ENCODE results near the gene GRIK5. TPM values are rescaled to one million over a fixed set of nuclear protein-coding genes. Genes with fewer than 3 reads are reported as not detected.

Gene GRIK5, protein sequence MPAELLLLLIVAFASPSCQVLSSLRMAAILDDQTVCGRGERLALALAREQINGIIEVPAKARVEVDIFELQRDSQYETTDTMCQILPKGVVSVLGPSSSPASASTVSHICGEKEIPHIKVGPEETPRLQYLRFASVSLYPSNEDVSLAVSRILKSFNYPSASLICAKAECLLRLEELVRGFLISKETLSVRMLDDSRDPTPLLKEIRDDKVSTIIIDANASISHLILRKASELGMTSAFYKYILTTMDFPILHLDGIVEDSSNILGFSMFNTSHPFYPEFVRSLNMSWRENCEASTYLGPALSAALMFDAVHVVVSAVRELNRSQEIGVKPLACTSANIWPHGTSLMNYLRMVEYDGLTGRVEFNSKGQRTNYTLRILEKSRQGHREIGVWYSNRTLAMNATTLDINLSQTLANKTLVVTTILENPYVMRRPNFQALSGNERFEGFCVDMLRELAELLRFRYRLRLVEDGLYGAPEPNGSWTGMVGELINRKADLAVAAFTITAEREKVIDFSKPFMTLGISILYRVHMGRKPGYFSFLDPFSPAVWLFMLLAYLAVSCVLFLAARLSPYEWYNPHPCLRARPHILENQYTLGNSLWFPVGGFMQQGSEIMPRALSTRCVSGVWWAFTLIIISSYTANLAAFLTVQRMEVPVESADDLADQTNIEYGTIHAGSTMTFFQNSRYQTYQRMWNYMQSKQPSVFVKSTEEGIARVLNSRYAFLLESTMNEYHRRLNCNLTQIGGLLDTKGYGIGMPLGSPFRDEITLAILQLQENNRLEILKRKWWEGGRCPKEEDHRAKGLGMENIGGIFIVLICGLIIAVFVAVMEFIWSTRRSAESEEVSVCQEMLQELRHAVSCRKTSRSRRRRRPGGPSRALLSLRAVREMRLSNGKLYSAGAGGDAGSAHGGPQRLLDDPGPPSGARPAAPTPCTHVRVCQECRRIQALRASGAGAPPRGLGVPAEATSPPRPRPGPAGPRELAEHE
- total RNA-seq (10 to 100 TPM; 13.1 to 21.6 TPM), polyA plus RNA-seq (ENCODE audit: insufficient read length in 2 of 2) (10 to 100 TPM; 74.8 to 83.2 TPM)
- long read RNA-seq, donor 1, partial matches to known transcripts = 9 of 12 reads
- long read RNA-seq, donor 1, other reads (novel, unspliced or antisense) = 0 of 12 reads
- long read RNA-seq, donor 2, partial matches to known transcripts = 6 of 8 reads
- long read RNA-seq, donor 2, other reads (novel, unspliced or antisense) = 0 of 8 reads
- long read RNA-seq, donor 3, partial matches to known transcripts = 0 of 3 reads
- long read RNA-seq, donor 3, other reads (novel, unspliced or antisense) = 0 of 3 reads
- long read RNA-seq, donor 4 = 0 reads

DNA sequence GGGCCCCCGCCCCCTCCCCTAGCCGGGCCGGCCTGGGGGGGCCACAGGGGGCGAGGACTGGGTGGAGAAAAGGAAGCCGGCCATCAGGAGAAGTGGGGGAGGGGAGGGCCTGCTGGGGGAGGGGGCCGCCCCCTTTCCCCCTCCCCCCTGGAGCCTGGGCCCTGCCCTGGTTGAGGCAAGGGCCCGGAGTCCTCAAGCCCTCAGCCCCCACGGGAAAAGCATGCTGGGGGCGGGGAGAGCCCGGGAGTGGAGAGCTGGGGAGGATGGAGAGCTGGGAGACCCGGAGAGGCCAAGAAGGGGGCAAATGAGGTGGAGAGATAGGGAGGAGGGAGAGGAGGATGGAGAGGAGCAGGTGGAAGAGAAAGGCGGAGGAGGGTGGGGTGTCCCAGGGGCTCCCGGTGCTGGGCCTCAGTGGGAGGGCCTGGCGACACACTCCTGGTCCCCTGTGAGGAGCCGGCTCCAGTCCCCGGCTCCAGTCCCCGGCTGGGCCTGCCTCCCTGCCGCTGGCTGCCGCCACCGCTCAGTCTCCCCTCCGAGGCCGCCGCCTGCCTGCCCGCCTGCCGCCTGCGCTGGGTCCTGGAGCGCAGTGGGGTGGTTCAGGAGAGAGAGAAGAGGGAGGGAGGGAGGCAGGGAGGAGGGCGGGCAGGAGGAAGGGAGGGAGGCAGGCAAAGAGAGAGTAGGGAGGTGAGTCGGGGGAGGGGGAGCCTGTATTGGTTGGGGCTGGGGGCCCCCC is at the start of gene GRIK5:
Gene GRIK5, minus strand, starts transcription at position 588 of the 733 bp plus-strand sequence. CDS start 4,436 bp downstream, outside the sequence.
- H3K27me3 ChIP-seq (ENCODE audit: control insufficient read depth, insufficient read depth, low read length) = no peaks in the 10 kb centered on the region
- H3K27ac ChIP-seq (ENCODE audit: low read depth, low read length) = peak within 1 kb of the TSS; percentile 67
- H3K4me3 ChIP-seq (ENCODE audit: low read depth, low read length) = peak within 1 kb of the TSS; percentile 56
- DNase-seq (ENCODE audit: low read depth in 4 of 6, low spot score in 6 of 6) = peak in 4 of 6 donors; percentile 41 to 94 (median 68)
- H3K4me1 ChIP-seq (ENCODE audit: control insufficient read depth, insufficient read depth, low read length) = peaks cover 58% of the 10 kb centered on the region
- H3K36me3 ChIP-seq (ENCODE audit: control insufficient read depth, insufficient read depth, low read length) = peaks cover 25% of the 10 kb centered on the region
- H3K9me3 ChIP-seq (ENCODE audit: control insufficient read depth, insufficient read depth, low read length) = no peaks in the 10 kb centered on the region
- under 1% methylated on average over 22 of the region's 29 CpGs for WGBS (ENCODE audit: insufficient coverage)

DNA sequence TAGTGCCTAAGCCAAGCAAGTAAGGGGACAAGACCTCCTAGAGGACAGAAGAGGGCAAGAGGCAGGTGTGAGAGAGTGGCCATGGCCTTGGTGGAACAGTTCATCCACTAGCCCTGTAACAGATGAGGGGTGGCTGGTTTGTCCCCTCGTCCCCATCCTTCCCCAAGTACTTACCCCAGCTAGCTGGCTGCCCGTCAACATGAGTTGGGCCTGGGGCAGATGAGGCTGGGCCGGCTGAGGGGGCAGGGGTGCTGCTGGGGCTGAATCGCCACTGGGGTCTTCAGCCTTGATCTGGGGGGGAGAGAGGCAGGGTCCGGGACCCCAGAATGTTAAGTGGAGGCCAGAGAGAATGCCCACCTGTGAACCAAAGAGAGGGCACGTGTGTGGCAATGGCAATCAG is 47.1 kb upstream of the GRIK5 start:
- no peaks in the 10 kb centered on the region for H3K9me3 ChIP-seq (ENCODE audit: control insufficient read depth, insufficient read depth, low read length)
- H3K4me1 ChIP-seq (ENCODE audit: control insufficient read depth, insufficient read depth, low read length) = peaks cover 23% of the 10 kb centered on the region
- H3K4me3 ChIP-seq (ENCODE audit: low read depth, low read length) = no peak overlapping the region
- WGBS (ENCODE audit: insufficient coverage) = 87% methylated on average over 5 of the region's 6 CpGs
- H3K27me3 ChIP-seq (ENCODE audit: control insufficient read depth, insufficient read depth, low read length) = no peaks in the 10 kb centered on the region
- DNase-seq (ENCODE audit: low read depth in 4 of 6, low spot score in 6 of 6) = no peak
- peaks cover 19% of the 10 kb centered on the region for H3K36me3 ChIP-seq (ENCODE audit: control insufficient read depth, insufficient read depth, low read length)
- H3K27ac ChIP-seq (ENCODE audit: low read depth, low read length) = no peak overlapping the region

DNA sequence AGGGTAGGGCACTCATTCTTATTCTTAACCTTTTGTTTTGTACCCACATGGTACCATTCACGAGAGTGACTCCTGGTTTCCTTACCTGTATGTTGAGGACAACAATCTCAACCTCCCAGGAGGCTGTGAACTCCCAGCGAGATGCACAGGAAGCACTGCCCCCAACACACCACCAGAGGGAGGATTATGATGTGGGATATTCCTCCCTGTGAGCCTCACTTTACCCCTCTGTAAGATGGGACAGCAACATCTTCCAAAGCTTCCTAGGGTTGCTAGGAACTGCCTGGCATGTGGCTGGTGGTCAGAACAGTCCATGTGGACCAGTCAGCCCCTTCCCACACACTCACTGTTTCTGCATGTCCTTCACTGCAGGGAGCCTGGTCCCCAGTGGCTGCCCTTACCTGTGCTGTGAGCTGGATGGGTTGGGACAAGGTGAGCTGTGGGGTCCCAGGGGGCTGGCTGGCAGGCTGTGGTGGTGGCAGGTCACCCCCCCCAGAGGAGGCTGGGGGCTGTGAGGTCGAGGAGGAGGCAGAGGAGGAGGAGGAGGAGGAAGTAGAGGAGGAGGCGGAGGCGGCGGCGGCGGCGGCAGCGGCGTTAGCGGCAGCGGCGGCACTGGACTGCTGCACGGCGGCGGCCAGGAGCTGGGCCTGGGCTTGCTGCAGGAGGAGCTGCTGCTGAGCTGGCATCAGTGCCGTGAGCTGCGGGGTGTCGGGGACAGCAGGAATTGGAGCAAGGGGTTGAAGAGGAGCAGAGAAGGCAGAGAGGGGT is 46.5 kb upstream of the GRIK5 start:
- Histone ChIP-seq H3K9me3 (ENCODE audit: control insufficient read depth, insufficient read depth, low read length) (no peaks in the 10 kb centered on the region), H3K27ac (ENCODE audit: low read depth, low read length) (no peak overlapping the region), H3K4me1 (ENCODE audit: control insufficient read depth, insufficient read depth, low read length) (peaks cover 19% of the 10 kb centered on the region), H3K4me3 (ENCODE audit: low read depth, low read length) (no peak overlapping the region), H3K27me3 (ENCODE audit: control insufficient read depth, insufficient read depth, low read length) (no peaks in the 10 kb centered on the region), H3K36me3 (ENCODE audit: control insufficient read depth, insufficient read depth, low read length) (peaks cover 17% of the 10 kb centered on the region)
- DNase-seq (ENCODE audit: low read depth in 4 of 6, low spot score in 6 of 6) = no peak
- 96% methylated on average over 17 of the region's 20 CpGs for WGBS (ENCODE audit: insufficient coverage)

DNA sequence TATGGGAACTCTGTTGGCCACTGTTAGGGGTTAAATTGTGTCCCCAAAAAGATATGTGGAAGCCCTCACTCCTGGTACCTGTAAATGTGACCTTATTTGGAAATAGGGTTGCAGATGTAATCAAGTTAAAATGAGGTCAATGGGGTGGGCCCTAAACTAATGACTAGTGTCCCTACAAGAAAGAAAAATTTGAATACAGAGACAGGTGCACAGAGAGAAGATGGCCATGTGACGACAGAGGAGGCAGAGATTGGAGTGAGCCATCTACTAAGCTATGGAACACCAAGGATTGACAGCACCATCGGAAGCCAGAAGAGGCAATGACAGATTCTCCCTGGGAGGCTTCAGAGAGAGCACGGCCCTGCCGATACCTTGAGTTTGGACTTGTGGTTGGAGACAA is 45.7 kb upstream of the GRIK5 start:
- 88% methylated on average over 4 of the region's 4 CpGs for WGBS (ENCODE audit: insufficient coverage)
- Histone ChIP-seq H3K27me3 (ENCODE audit: control insufficient read depth, insufficient read depth, low read length) (no peaks in the 10 kb centered on the region), H3K4me3 (ENCODE audit: low read depth, low read length) (no peak overlapping the region), H3K9me3 (ENCODE audit: control insufficient read depth, insufficient read depth, low read length) (no peaks in the 10 kb centered on the region), H3K36me3 (ENCODE audit: control insufficient read depth, insufficient read depth, low read length) (peaks cover 17% of the 10 kb centered on the region), H3K4me1 (ENCODE audit: control insufficient read depth, insufficient read depth, low read length) (peaks cover 12% of the 10 kb centered on the region), H3K27ac (ENCODE audit: low read depth, low read length) (no peak overlapping the region)
- DNase-seq (ENCODE audit: low read depth in 4 of 6, low spot score in 6 of 6) = no peak

DNA sequence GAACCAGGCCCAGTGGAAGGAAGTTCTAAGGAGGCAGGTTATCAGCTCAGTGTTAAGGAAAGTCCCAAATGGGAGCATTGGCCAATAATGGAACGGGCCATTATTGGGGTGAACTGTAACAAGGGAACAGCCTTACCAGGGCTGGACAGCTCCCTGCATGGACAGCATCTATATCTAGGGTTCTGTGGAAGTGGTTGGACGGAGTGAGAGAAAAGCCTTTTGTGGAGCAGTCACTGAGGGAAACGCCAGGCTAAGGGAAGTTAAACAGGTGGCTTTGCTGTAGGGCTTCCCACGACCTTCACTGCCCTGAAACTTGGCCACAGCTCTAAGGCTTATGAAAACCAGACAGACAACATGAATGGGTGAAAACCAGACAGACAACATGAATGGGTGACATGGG is 45.2 kb upstream of the GRIK5 start:
- no peak for DNase-seq (ENCODE audit: low read depth in 4 of 6, low spot score in 6 of 6)
- Histone ChIP-seq H3K9me3 (ENCODE audit: control insufficient read depth, insufficient read depth, low read length) (no peaks in the 10 kb centered on the region), H3K4me3 (ENCODE audit: low read depth, low read length) (no peak overlapping the region), H3K36me3 (ENCODE audit: control insufficient read depth, insufficient read depth, low read length) (peaks cover 17% of the 10 kb centered on the region), H3K27me3 (ENCODE audit: control insufficient read depth, insufficient read depth, low read length) (no peaks in the 10 kb centered on the region), H3K27ac (ENCODE audit: low read depth, low read length) (no peak overlapping the region), H3K4me1 (ENCODE audit: control insufficient read depth, insufficient read depth, low read length) (peaks cover 12% of the 10 kb centered on the region)
- 66% methylated on average over 3 of the region's 4 CpGs for WGBS (ENCODE audit: insufficient coverage)

DNA sequence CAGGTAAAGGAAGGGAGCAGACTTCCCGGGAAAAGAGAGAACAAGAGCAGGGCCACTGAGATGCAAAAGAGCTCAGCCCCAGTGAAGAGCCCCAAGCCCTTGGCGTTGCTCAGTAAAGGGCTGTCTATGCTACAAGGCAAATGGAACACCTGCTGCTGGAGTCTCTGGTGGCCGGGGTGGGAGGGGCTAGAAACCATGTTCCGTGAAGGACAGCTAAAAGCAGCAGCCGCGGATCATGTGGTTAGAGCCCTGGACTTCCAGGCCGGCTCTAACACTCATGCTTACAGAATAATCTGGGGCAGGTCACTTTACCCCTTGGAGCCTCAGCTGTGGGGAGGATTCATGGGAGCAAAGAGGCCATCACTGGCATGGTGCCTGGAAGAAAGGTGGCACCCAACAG is 44.4 kb upstream of the GRIK5 start:
- Histone ChIP-seq H3K27ac (ENCODE audit: low read depth, low read length) (no peak overlapping the region), H3K36me3 (ENCODE audit: control insufficient read depth, insufficient read depth, low read length) (peaks cover 17% of the 10 kb centered on the region), H3K4me1 (ENCODE audit: control insufficient read depth, insufficient read depth, low read length) (peaks cover 12% of the 10 kb centered on the region), H3K4me3 (ENCODE audit: low read depth, low read length) (no peak overlapping the region), H3K9me3 (ENCODE audit: control insufficient read depth, insufficient read depth, low read length) (no peaks in the 10 kb centered on the region), H3K27me3 (ENCODE audit: control insufficient read depth, insufficient read depth, low read length) (no peaks in the 10 kb centered on the region)
- WGBS (ENCODE audit: insufficient coverage) = 16% methylated on average over 7 of the region's 7 CpGs
- DNase-seq (ENCODE audit: low read depth in 4 of 6, low spot score in 6 of 6) = peak in 1 of 6 donors; percentile 30

DNA sequence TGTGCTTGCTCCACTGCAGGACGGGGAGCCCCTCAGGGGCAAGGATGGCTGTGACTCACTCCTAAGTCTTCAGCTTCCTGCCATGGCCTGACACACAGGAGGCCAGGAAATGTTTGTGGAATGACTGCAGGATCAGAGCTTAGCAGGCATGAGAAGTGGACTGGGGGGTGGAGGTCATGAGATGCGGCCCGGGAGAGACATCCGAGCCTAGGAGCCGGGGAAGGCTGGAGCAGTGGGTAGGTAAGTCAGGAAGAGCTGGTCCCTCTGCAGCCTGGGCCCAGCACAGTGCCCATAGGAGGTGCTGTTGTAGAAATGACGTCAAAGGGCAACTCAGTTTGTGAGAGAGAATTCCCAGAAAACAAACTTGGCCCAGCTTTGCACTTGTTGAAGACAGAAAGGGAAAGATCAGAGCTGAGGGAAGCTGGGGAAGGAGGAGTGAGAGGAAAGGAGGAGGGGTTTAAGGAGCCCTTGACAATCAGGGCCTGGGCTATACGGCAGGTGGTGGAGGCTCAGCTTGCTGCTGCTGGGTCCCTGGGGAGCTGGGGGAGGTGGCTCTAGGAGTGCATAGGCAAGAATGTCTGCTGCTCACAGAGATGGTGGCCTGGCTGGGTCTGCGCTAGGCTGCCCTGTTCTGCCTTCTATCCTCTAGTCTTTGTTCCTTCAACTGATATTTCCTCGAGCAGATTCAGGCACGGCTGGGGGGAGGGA is 43.8 kb upstream of the GRIK5 start:
- no peak overlapping the region for H3K27ac ChIP-seq (ENCODE audit: low read depth, low read length)
- no peaks in the 10 kb centered on the region for H3K27me3 ChIP-seq (ENCODE audit: control insufficient read depth, insufficient read depth, low read length)
- 53% methylated on average over 9 of the region's 10 CpGs for WGBS (ENCODE audit: insufficient coverage)
- H3K4me1 ChIP-seq (ENCODE audit: control insufficient read depth, insufficient read depth, low read length) = peaks cover 12% of the 10 kb centered on the region
- peak in 1 of 6 donors; percentile 37 for DNase-seq (ENCODE audit: low read depth in 4 of 6, low spot score in 6 of 6)
- H3K9me3 ChIP-seq (ENCODE audit: control insufficient read depth, insufficient read depth, low read length) = no peaks in the 10 kb centered on the region
- peaks cover 20% of the 10 kb centered on the region for H3K36me3 ChIP-seq (ENCODE audit: control insufficient read depth, insufficient read depth, low read length)
- no peak overlapping the region for H3K4me3 ChIP-seq (ENCODE audit: low read depth, low read length)

DNA sequence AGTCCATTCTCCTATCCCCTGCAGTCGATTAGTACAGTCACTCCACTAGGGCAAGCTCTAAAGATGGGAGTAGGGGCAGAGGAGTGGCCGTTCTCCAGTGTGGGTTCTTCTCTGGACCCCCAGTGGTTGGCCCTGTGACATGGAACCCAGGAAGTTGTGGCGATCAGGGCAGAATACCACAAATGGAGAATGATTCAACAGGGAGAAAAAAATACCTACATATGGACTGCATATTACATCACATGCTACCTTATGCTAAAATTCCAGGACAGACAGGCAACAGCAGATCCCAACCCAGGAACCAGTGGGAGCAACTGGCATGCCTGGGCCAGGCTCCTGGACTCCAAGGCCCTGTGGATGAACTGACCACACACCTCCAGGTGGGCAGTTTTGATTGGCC is 41.8 kb upstream of the GRIK5 start:
- no peaks in the 10 kb centered on the region for H3K9me3 ChIP-seq (ENCODE audit: control insufficient read depth, insufficient read depth, low read length)
- H3K4me1 ChIP-seq (ENCODE audit: control insufficient read depth, insufficient read depth, low read length) = peaks cover 12% of the 10 kb centered on the region
- H3K36me3 ChIP-seq (ENCODE audit: control insufficient read depth, insufficient read depth, low read length) = peaks cover 13% of the 10 kb centered on the region
- no peak overlapping the region for H3K4me3 ChIP-seq (ENCODE audit: low read depth, low read length)
- DNase-seq (ENCODE audit: low read depth in 4 of 6, low spot score in 6 of 6) = no peak
- no peaks in the 10 kb centered on the region for H3K27me3 ChIP-seq (ENCODE audit: control insufficient read depth, insufficient read depth, low read length)
- H3K27ac ChIP-seq (ENCODE audit: low read depth, low read length) = no peak overlapping the region
- WGBS (ENCODE audit: insufficient coverage) = 50% methylated on average over 1 of the region's 3 CpGs

All from spinal cord (tissue), 10 donors.